ENCODE results near the gene IPMK. TPM values are rescaled to one million over a fixed set of nuclear protein-coding genes. Genes with fewer than 3 reads are reported as not detected.
A peak's percentile ranks its signal among the peaks of the same experiment; 100 is the strongest.

The IPMK gene
- total and polyA plus RNA-seq, 9 of the 15 experiments (the other 6 are each of a cell fraction or from before 2014, with no cell fraction given) = 0.98 to 4.4 (median 2.7) TPM

GRCh38 chr10:58269782-58270290 lies 2.1 kb upstream of the IPMK start:
- no peak for FAIRE-seq
- Histone ChIP-seq H3K27me3 (ENCODE audit: control insufficient read depth in 2 of 2, insufficient read depth in 2 of 2, low read length in 2 of 2) (no peaks in the 10 kb centered on the region), H3K4me1 (replicated peaks in 1 of 2; ENCODE audit: control insufficient read depth in 2 of 2, insufficient read depth in 2 of 2, low read length in 2 of 2) (peaks cover 0 to 21% of the 10 kb centered on the region in 2 experiments; a peak in 2 of 5 replicates), H3K9me1 (ENCODE audit: control insufficient read depth, insufficient read depth, low read length) (no peaks in the 10 kb centered on the region), H3K36me3 (ENCODE audit: control insufficient read depth, insufficient read depth, low read length) (peaks cover 15% of the 10 kb centered on the region; the same call in 2 of the 3 replicates), H4K20me1 (replicated peaks; ENCODE audit: control insufficient read depth, insufficient read depth, low read length) (no peaks in the 10 kb centered on the region), H3K4me3 (peak overlapping the region; percentile 71), H3K27ac (ENCODE audit: extremely low read depth, low read depth, low read length) (peak overlapping the region; percentile 86), H2AFZ (ENCODE audit: low read depth, low read length) (peak overlapping the region; percentile 92), H3K79me2 (ENCODE audit: control insufficient read depth, insufficient read depth, low read length) (peaks cover 81% of the 10 kb centered on the region), H3K9me3 (replicated peaks; ENCODE audit: control insufficient read depth, insufficient read depth, low read depth, low read length) (no peaks in the 10 kb centered on the region), H3K9ac (ENCODE audit: insufficient read depth in 1 of 2, low read depth in 2 of 2, low read length in 2 of 2) (peak overlapping the region; percentile 83 to 94), H3K4me2 (ENCODE audit: insufficient read depth, low read length) (peak overlapping the region; percentile 95)
- no peak for DNase-seq (ENCODE audit: extremely low read depth in 1 of 4, low spot score in 3 of 4)
- WGBS (ENCODE audit: insufficient coverage, low coverage, missing lambda C conversion rate) = 2% methylated on average over 12 of the region's 12 CpGs
- ATAC-seq = no peak
- intact Hi-C loops (cut with micrococcal nuclease) = loop anchor here (5.0 kb wide), 2 partner anchors 93 to 1908 kb away; partner anchors contain the start of gene ZWINT
- TF ChIP-seq RAD21 (CRISPR knock-in tag; conservative IDR thresholded peaks at IDR 0.05 in 1 of 2, IDR thresholded peaks at IDR 0.05 in 1 of 2) (no peak), NR2C2 (CRISPR knock-in tag; IDR thresholded peaks at IDR 0.05) (no peak), NR2C2 (tag; IDR thresholded peaks at IDR 0.05) (0 out of 2 replicates have a peak, but pooled peaks have one; percentile 8), ZBTB1 (CRISPR knock-in tag; IDR thresholded peaks at IDR 0.05; ENCODE audit: borderline replicate concordance, low read depth) (no peak), ZFX (CRISPR knock-in tag; IDR thresholded peaks at IDR 0.05) (no peak)
- CTCF ChIA-PET (ENCODE audit: low intra/inter-chr PET ratio) = no interaction called here
- in situ Hi-C loops (cut with MboI) = loop anchor here (5.0 kb wide), 1 partner anchor 88 kb away; no protein-coding TSS in a partner anchor
- TSS peak; percentile 60 for BruUV-seq (replicated peaks)
- POLR2A ChIA-PET = interaction anchor here (0.9 kb wide), 1 partner anchor 65 kb away, joined by 3 read pairs; the partner anchor contains the start of gene UBE2D1
